Kidney (tissue), 14 donors: ENCODE results near the gene DOLK. TPM values are rescaled to one million over a fixed set of nuclear protein-coding genes. Genes with fewer than 3 reads are reported as not detected.
"Not testable (repeated sequence)": the region's sequence is repeated elsewhere in the genome, so short reads cannot be mapped to it uniquely, and the experiment has no call there.

Experiments
- DNase-seq, 5 donors: peaks; one replicate each; pipeline ENCODE4 v3.0.0-alpha.2; 2013 to 2020
- FAIRE-seq: peaks from 2 replicates; lab custom pipeline; 2012; peaks lifted over from hg19 to GRCh38; lab: Jason Lieb, UNC
- H3K27ac ChIP-seq, 2 donors: one replicate each; pipeline ENCODE4 v1.7.0; 2013; ENCODE audit warnings: low read depth in 2 of 2, low read length in 2 of 2, inconsistent platforms in 1 of 2
- H3K27me3 ChIP-seq: one replicate; pipeline ENCODE4 v1.7.1; 2013; ENCODE audit warnings: low read length, inconsistent platforms; ENCODE audit not compliant: control insufficient read depth, insufficient read depth
- H3K36me3 ChIP-seq, 3 donors: one replicate each; pipeline versions ENCODE4 v1.7.0 to v1.7.1; 2013; ENCODE audit warnings: low read length in 3 of 3, control low read depth in 1 of 3, inconsistent platforms in 1 of 3; ENCODE audit not compliant: insufficient read depth in 3 of 3, control insufficient read depth in 2 of 3
- H3K4me1 ChIP-seq, 3 donors: one replicate each; pipeline versions ENCODE4 v1.7.0 to v1.7.1; 2013; ENCODE audit warnings: low read length in 3 of 3, inconsistent platforms in 1 of 3, low read depth in 1 of 3; ENCODE audit not compliant: control insufficient read depth in 2 of 3, insufficient read depth in 2 of 3
- H3K4me3 ChIP-seq, 3 donors: one replicate each; pipeline versions ENCODE4 v1.7.0 to v1.8.1; 2013; ENCODE audit warnings: low read length in 3 of 3, control low read depth in 1 of 3, inconsistent platforms in 1 of 3
- H3K9ac ChIP-seq, 3 donors: one replicate each; pipeline versions ENCODE4 v1.7.0 to v1.7.1; 2013; ENCODE audit warnings: low read length in 3 of 3, control low read depth in 1 of 3, inconsistent platforms in 1 of 3
- H3K9me3 ChIP-seq, 3 donors: one replicate each; pipeline versions ENCODE4 v1.7.0 to v1.7.1; 2013; ENCODE audit warnings: low read length in 3 of 3, control low read depth in 1 of 3, inconsistent platforms in 1 of 3; ENCODE audit not compliant: control insufficient read depth in 2 of 3, insufficient read depth in 1 of 3
- intact Hi-C: fragments of 100-400 bp; cut with DNase I; formaldehyde crosslinking; loops from one replicate; pipeline ENCODE4 v1.11.1; 2022
- polyA plus RNA-seq: library from polyadenylated mRNA; stranded (reverse); fragments of 350-450 nt; fragmentation: Illumina TruSeq; extraction: RNeasy Lipid Tissue Mini Kit (QIAGEN cat#74804); gene quantifications from one replicate; pipeline ENCODE4 v1.2.3, GENCODE V29; 2014; ENCODE audit warnings: low read depth, low replicate concordance; ENCODE audit not compliant: insufficient read depth
- total RNA-seq: library from RNA; stranded (reverse); fragmentation: NEBNext Ultra II Directional; extraction: Animal tissue kit (Norgen Biotek cat#: 25700); gene quantifications from one replicate; pipeline ENCODE4 v1.2.1, GENCODE V29; 2021
- TF ChIP-seq, protein P1 (sequence below): IDR thresholded peaks from 3 replicates; pipeline ENCODE4 v1.5.1; 2012; ENCODE audit warnings: mild to moderate bottlenecking, moderate library complexity, borderline replicate concordance; ENCODE audit not compliant: insufficient read depth; ENCODE audit errors: extremely low read depth
- donor health status: control.
- donor health status: control.
- donor health status: control.
- donor health status: control.
- donor health status: control.
- donor health status: DM: yes; HTN: yes; CAD: no.
- donor health status: Normal renal cell carcinoma (clear cell type).

The DOLK gene
- total and polyA plus RNA-seq, 2 donors from 2014 or later, result 13.9 to 17.0 TPM

DNA sequence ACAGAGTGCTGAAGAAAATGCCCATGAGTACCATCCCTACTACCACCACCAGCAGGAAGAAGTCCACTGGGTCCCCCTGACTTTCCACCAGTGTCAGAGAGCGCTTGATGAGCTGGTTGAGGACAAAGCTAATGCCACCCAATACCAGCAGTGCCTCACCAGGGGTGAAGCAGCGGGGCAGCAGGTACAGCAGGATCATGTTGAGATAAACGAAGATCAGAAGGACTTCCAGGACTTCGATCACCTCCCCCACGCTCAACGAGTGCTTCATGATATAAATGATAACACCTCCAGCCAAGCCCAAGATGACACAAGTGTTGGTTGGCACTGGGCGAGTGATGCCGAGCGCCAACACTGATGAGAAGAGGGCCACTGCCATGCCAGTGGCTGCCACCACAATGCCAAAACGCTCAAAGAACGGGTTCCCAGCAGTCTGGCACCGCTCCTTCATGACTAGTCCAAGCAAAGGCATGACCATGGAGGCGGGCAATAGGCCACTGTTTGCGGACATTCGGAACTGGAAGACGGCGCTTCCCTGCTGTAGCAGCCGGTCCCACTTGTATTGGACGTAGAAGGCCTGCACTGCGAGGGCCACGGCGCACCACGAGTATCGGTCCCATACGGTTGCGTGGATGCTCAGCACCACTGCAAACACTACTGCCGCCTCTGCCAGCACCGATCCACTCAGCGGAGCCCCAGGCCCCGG is 679 bp downstream of the DOLK start:
- Histone ChIP-seq H3K9me3 (no peaks in the 10 kb centered on the region), H3K4me1 (peaks cover 0 to 17% (median 4%) of the 10 kb centered on the region in 3 donors), H3K27ac (peak overlapping the region in 1 of 2 donors; percentile 89), H3K27me3 (no peaks in the 10 kb centered on the region), H3K4me3 (peak overlapping the region; percentile 69 to 88 (median 75)), H3K36me3 (peaks cover 0 to 6% (median 0%) of the 10 kb centered on the region in 3 donors), H3K9ac (peak overlapping the region; percentile 57 to 88 (median 74))
- no peak for FAIRE-seq
- TF ChIP-seq, protein P1, sequence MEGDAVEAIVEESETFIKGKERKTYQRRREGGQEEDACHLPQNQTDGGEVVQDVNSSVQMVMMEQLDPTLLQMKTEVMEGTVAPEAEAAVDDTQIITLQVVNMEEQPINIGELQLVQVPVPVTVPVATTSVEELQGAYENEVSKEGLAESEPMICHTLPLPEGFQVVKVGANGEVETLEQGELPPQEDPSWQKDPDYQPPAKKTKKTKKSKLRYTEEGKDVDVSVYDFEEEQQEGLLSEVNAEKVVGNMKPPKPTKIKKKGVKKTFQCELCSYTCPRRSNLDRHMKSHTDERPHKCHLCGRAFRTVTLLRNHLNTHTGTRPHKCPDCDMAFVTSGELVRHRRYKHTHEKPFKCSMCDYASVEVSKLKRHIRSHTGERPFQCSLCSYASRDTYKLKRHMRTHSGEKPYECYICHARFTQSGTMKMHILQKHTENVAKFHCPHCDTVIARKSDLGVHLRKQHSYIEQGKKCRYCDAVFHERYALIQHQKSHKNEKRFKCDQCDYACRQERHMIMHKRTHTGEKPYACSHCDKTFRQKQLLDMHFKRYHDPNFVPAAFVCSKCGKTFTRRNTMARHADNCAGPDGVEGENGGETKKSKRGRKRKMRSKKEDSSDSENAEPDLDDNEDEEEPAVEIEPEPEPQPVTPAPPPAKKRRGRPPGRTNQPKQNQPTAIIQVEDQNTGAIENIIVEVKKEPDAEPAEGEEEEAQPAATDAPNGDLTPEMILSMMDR, result no peak
- no peak for DNase-seq
- intact Hi-C loops, result no loop called here

DNA sequence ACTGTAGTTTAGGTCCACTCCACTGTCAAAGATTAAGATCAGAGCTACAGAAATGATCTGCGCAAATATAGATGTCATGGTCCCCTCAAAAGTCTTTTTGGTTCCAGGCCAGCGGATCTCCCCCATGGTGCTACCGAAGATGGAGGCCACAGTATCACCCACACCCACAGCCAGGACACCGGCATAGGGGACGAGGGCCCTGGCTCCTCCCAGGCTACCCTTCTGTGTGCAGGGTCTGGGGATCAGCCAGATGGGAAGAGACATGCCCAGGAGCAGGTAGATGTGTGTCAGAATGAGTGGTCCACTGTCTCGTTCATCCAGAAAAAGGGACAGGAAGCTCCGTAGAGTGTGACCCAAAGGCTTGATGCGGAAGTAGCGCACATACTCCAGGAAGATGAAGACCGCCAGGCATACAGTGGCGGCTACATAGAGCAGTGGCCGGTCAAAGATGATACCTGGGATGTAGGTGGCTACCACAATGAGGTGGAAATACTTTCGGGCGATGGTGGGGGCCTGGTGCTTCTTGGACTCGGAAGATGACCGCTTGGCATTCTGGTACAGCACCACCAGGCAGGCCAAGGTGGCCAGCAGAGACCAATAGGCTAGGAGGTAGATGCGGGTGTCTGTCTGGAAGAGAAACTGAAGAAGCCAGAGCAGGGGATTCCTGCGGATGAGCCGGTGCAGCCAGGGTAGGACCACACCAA is 1.5 kb downstream of the DOLK start:
- peak overlapping the region in 1 of 3 donors; percentile 88 for H3K4me3 ChIP-seq
- peaks cover 0 to 6% (median 0%) of the 10 kb centered on the region in 3 donors for H3K36me3 ChIP-seq
- no peak overlapping the region for H3K9ac ChIP-seq
- TF ChIP-seq, protein P1, result no peak
- no peaks in the 10 kb centered on the region for H3K9me3 ChIP-seq
- DNase-seq, result peak in 1 of 5 donors; percentile 59
- intact Hi-C loops, result no loop called here
- H3K27me3 ChIP-seq, result no peaks in the 10 kb centered on the region
- FAIRE-seq, result no peak
- no peak overlapping the region for H3K27ac ChIP-seq
- H3K4me1 ChIP-seq, result peaks cover 0 to 17% (median 4%) of the 10 kb centered on the region in 3 donors

DNA sequence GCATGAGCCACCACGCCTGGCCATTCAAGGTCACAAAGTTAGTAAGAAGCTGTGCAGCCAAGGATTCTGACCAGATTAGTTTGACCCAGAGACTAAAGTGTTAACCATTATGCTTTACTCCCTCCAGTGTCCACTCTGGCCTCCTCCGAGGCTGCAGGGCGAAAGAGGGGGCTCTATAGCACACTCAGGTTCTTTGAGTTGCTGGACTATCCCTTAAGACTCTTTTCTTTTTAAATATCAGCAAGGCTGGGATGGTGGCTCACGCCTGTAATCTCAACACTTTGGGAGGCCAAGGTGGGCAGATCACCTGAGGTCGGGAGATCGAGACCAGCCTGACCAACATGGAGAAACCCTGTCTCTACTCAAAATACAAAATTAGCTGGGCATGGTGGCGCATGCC is 2.4 kb downstream of the DOLK start:
- H3K36me3 ChIP-seq, H3K27me3 ChIP-seq, H3K9me3 ChIP-seq, FAIRE-seq, H3K27ac ChIP-seq, intact Hi-C loops, H3K4me3 ChIP-seq, H3K9ac ChIP-seq: not testable (repeated sequence)
- DNase-seq, result peak in 1 of 5 donors; percentile 26
- H3K4me1 ChIP-seq, result peaks cover 0 to 19% (median 4%) of the 10 kb centered on the region in 3 donors
